ENCODE data around the gene IQSEC3. TPM values are rescaled to one million over a fixed set of nuclear protein-coding genes. Genes with fewer than 3 reads are reported as not detected.
"Not testable (repeated sequence)": the region's sequence is repeated elsewhere in the genome, so short reads cannot be mapped to it uniquely, and the experiment has no call there.

The IQSEC3 gene
- total and polyA plus RNA-seq, 4 donors: 0.29 to 7.5 (median 1.5) TPM

GRCh38 chr12:77769-78383 lies 11.3 kb downstream of the IQSEC3 start:
- not testable (repeated sequence) for H3K27ac ChIP-seq (ENCODE audit: low read depth in 1 of 2, low read length in 1 of 2); H3K36me3 ChIP-seq (ENCODE audit: control insufficient read depth in 4 of 4, insufficient read depth in 4 of 4, low read length in 4 of 4); H3K4me1 ChIP-seq (ENCODE audit: control insufficient read depth in 5 of 5, insufficient read depth in 5 of 5, low read length in 5 of 5); DNase-seq; H3K4me3 ChIP-seq; H3K9ac ChIP-seq (ENCODE audit: insufficient read depth in 1 of 2, low read length in 2 of 2); H3K9me3 ChIP-seq (ENCODE audit: control insufficient read depth in 4 of 4, insufficient read depth in 3 of 4, low read length in 3 of 4); ATAC-seq (ENCODE audit: insufficient read depth, low FRiP score)
- WGBS, 2 donors: 2 to 3% methylated on average over 36 to 71 of the region's 82 CpGs
- H3K27me3 ChIP-seq (ENCODE audit: control insufficient read depth in 3 of 3, insufficient read depth in 3 of 3, low read length in 2 of 3): peaks cover 5 to 42% (median 34%) of the 10 kb centered on the region in 3 donors

GRCh38 chr12:78981-79380 lies 12.4 kb downstream of the IQSEC3 start:
- Histone ChIP-seq H3K4me3 (no peak overlapping the region), H3K9ac (ENCODE audit: insufficient read depth in 1 of 2, low read length in 2 of 2) (no peak overlapping the region), H3K36me3 (ENCODE audit: control insufficient read depth in 4 of 4, insufficient read depth in 4 of 4, low read length in 4 of 4) (no peaks in the 10 kb centered on the region), H3K27me3 (ENCODE audit: control insufficient read depth in 3 of 3, insufficient read depth in 3 of 3, low read length in 2 of 3) (peaks cover 5 to 51% (median 34%) of the 10 kb centered on the region in 3 donors), H3K9me3 (ENCODE audit: control insufficient read depth in 4 of 4, insufficient read depth in 3 of 4, low read length in 3 of 4) (peaks cover 0 to 4% (median 0%) of the 10 kb centered on the region in 4 donors), H3K27ac (ENCODE audit: low read depth in 1 of 2, low read length in 1 of 2) (no peak overlapping the region), H3K4me1 (ENCODE audit: control insufficient read depth in 5 of 5, insufficient read depth in 5 of 5, low read length in 5 of 5) (no peaks in the 10 kb centered on the region)
- no peak for DNase-seq
- no peak for ATAC-seq (ENCODE audit: insufficient read depth, low FRiP score)
- TF ChIP-seq CTCF (IDR thresholded peaks at IDR 0.05; ENCODE audit: control extremely low read depth, extremely low read depth): no peak
- WGBS, 2 donors: 83 to 90% methylated on average over 5 of the region's 5 CpGs

- H3K36me3 ChIP-seq (ENCODE audit: control insufficient read depth in 4 of 4, insufficient read depth in 4 of 4, low read length in 4 of 4): no peaks in the 10 kb centered on the region
- H3K27ac ChIP-seq (ENCODE audit: low read depth in 1 of 2, low read length in 1 of 2): no peak overlapping the region
- peaks cover 0 to 4% (median 0%) of the 10 kb centered on the region in 4 donors for H3K9me3 ChIP-seq (ENCODE audit: control insufficient read depth in 4 of 4, insufficient read depth in 3 of 4, low read length in 3 of 4)
- TF ChIP-seq CTCF (IDR thresholded peaks at IDR 0.05; ENCODE audit: control extremely low read depth, extremely low read depth): no peak
- H3K4me3 ChIP-seq: no peak overlapping the region
- peaks cover 4 to 51% (median 29%) of the 10 kb centered on the region in 3 donors for H3K27me3 ChIP-seq (ENCODE audit: control insufficient read depth in 3 of 3, insufficient read depth in 3 of 3, low read length in 2 of 3)
- no peak overlapping the region for H3K9ac ChIP-seq (ENCODE audit: insufficient read depth in 1 of 2, low read length in 2 of 2)
- no peak for DNase-seq
- WGBS, 2 donors: 75 to 80% methylated on average over 6 of the region's 6 CpGs
- H3K4me1 ChIP-seq (ENCODE audit: control insufficient read depth in 5 of 5, insufficient read depth in 5 of 5, low read length in 5 of 5): no peaks in the 10 kb centered on the region
- ATAC-seq (ENCODE audit: insufficient read depth, low FRiP score): no peak
Observed at GRCh38 chr12:80681-81190, 14.2 kb downstream of the IQSEC3 start.

- Histone ChIP-seq H3K4me1 (ENCODE audit: control insufficient read depth in 5 of 5, insufficient read depth in 5 of 5, low read length in 5 of 5) (no peaks in the 10 kb centered on the region), H3K36me3 (ENCODE audit: control insufficient read depth in 4 of 4, insufficient read depth in 4 of 4, low read length in 4 of 4) (no peaks in the 10 kb centered on the region), H3K27me3 (ENCODE audit: control insufficient read depth in 3 of 3, insufficient read depth in 3 of 3, low read length in 2 of 3) (peaks cover 3 to 47% (median 20%) of the 10 kb centered on the region in 3 donors), H3K4me3 (no peak overlapping the region), H3K9ac (ENCODE audit: insufficient read depth in 1 of 2, low read length in 2 of 2) (no peak overlapping the region), H3K27ac (ENCODE audit: low read depth in 1 of 2, low read length in 1 of 2) (no peak overlapping the region), H3K9me3 (ENCODE audit: control insufficient read depth in 4 of 4, insufficient read depth in 3 of 4, low read length in 3 of 4) (peaks cover 0 to 3% (median 0%) of the 10 kb centered on the region in 4 donors)
- no peak for ATAC-seq (ENCODE audit: insufficient read depth, low FRiP score)
- 73 to 75% methylated on average over 7 of the region's 7 CpGs for WGBS, 2 donors
- DNase-seq: no peak
- no peak for TF ChIP-seq CTCF (IDR thresholded peaks at IDR 0.05; ENCODE audit: control extremely low read depth, extremely low read depth)
Observed at GRCh38 chr12:82740-83139, 16.2 kb downstream of the IQSEC3 start.
